Skeletal muscle cell (primary cell): ENCODE measurements around the gene BPTF.
"Not testable (repeated sequence)": the region's sequence is repeated elsewhere in the genome, so short reads cannot be mapped to it uniquely, and the experiment has no call there.

Experiments
- DNase-seq: peaks from one replicate; pipeline ENCODE4 v3.0.0-alpha.2; 2010; ENCODE audit warnings: low read depth
- H3K4me3 ChIP-seq: 2 replicates; pipeline ENCODE4 v1.5.1; 2011; ENCODE audit warnings: low read depth, mild to moderate bottlenecking, control low read depth, low read length, moderate library complexity

BPTF gene

DNA sequence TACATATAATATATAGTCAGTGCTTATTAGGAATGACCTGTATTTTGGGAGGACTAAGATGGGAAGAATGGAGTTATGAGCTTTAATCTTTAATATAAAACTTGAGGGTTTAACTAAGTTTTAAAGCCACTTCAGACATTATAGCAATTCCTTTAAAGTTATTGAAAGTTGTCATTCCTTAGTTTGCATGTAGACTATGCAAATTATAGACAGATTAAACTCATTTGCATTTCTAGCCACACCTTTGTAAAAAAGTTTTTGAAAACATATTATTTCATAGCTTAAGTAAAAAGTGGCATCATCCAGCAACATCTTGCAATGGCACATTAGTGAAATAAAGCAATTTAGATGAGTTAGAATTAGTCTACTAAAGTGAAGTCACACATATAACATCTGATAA is 121.2 kb downstream of the BPTF start:
- DNase-seq = no peak
- H3K4me3 ChIP-seq = no peak overlapping the region

DNA sequence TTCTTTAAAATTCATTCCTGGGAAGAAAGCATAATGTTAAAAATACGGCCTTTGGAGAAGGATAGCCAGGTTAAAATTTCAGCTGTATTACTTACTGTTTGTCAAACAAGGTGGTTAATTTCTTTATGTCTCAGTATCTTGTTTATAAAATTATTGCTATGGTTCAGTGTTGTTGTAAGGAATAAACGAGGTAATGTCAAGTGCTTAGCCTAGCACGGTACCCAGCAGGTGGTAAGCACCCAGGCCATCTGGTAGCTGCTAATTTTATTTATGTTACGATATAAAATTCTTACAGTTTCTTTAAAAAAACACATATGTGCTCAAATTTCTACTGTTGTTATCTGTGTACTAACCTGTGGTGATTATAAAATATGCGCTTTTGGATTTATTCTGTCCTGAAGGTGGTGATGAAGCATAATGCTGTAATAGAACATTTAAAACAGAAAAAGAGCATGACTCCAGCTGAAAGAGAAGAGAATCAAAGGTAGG is 122.1 kb downstream of the BPTF start:
- no peak for DNase-seq
- H3K4me3 ChIP-seq = no peak overlapping the region

DNA sequence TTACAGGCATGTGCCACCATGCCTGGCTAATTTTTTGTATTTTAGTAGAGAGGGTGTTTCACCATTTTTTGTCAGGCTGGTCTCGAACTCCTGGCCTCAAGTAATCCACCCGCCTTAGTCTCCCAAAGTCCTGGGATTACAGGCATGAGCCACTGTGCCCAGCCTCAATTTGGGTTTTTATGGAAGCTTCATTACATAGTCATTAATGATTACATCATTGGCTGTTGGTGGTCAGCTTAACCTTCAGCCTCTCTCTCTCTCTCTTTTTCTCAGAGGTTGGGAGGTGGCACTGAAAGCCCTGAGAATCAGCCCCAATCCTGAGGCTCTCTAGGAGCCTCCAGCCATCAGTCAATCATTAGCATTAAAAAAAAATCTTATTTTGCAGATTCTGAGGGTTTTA is 125.6 kb downstream of the BPTF start:
- no peak for DNase-seq

DNA sequence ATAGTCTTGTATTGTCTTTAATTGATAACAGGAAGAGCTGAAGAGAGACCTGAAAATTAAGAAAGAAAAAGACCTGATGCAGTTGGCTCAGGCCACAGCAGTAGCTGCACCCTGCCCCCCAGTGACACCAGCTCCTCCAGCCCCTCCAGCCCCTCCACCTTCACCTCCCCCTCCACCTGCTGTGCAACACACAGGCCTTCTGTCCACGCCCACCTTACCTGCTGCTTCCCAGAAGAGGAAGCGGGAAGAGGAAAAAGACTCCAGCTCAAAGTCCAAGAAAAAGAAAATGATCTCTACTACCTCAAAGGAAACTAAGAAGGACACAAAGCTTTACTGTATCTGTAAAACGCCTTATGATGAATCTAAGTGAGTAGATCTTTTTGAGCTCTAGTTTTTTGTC is 134.2 kb downstream of the BPTF start:
- DNase-seq = no peak
- H3K4me3 ChIP-seq = no peak overlapping the region

More for the DNA sequence above, 125.6 kb downstream of the BPTF start:
- no peak overlapping the region for H3K4me3 ChIP-seq

DNA sequence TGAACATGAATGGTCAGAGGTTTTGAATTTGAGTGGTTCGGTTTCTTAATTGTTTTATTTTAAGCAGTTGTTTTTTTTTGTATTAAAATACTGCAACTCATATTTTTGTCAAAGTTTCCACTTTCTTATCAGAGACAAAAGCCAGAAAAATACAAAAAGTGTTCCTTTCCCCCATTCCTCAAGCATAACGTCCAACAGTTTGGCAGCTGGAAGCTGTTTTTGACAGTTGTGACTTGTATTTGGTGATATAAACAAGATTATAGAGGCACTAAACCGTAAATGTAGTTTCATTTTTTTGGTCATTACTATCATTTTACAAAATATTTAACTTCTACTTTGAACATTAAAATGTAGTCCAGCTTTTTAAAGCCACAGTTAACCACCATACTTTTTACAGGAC is 135.0 kb downstream of the BPTF start:
- not testable (repeated sequence) for DNase-seq, H3K4me3 ChIP-seq

DNA sequence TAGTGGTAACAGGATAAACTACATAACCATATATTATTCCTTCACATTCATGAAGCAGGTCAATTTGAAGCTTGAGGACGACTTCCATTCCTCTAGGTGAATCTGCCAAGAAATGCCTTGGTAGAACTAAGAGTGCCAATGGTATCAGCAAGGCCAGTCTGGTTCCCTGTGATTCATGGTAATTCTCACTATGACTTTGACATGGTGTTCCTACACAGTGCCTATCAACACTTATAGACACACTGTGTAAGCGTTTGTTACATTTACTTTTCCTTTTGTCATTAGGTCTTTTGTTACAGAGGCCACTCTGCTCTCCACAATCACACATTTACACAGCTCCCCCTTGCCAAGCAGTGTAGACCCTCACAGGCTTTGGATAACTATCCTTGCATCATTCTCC is 136.9 kb downstream of the BPTF start:
- DNase-seq, H3K4me3 ChIP-seq: not testable (repeated sequence)

DNA sequence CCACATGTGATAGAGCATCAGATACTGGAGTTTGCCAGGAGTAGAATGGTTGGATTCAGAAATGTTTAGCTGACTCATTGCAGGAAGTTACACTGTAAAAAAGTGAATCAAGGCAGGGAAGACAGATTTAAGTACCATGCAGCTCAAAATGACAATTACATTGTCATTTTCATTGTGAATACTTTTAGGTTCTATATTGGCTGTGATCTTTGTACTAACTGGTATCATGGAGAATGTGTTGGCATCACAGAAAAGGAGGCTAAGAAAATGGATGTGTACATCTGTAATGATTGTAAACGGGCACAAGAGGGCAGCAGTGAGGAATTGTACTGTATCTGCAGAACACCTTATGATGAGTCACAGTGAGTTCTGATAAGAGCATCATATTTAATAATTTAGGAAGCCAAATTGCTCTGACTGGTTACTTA is 137.9 kb downstream of the BPTF start:
- H3K4me3 ChIP-seq = not testable (repeated sequence)
- DNase-seq = peak; percentile 8

DNA sequence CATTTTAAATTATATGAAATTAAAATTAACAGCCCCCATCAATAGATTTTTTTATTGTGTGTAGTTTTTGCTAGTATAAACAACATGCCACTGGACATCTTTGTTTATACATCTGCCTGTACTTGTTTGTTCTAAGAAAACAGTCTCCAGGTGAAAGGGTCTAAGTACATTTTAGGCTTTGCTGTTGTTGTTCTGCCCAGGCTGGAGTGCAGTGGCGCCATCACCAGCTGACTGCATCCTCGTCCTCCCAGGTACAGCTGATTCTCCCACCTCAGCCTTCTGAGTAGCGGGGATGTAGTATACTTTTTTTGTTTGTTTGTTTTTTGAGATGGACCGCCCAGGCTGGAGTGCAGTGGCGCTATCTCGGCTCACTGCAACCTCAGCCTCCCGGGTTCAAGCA is 145.5 kb downstream of the BPTF start:
- no peak overlapping the region for H3K4me3 ChIP-seq
- no peak for DNase-seq

DNA sequence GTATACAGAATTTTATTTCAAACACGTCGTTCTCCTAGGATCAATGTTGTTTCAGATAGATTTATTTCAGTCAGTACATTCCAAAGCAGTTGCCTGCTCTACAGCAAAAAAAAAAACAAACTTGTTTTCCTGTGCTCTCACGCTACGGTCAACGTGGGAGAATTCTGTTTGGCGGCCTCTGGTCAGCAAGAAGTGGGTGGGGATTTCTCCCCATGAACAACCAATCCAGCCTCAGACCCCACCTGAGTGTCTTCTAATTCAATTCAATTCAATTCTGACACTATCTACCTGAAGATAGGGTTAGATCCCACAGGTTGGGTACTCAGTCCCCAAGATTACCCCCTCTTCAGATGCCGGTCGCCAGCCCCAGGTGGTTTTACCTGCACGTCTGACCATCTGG is 148.9 kb downstream of the BPTF start:
- DNase-seq = no peak
- H3K4me3 ChIP-seq = no peak overlapping the region

DNA sequence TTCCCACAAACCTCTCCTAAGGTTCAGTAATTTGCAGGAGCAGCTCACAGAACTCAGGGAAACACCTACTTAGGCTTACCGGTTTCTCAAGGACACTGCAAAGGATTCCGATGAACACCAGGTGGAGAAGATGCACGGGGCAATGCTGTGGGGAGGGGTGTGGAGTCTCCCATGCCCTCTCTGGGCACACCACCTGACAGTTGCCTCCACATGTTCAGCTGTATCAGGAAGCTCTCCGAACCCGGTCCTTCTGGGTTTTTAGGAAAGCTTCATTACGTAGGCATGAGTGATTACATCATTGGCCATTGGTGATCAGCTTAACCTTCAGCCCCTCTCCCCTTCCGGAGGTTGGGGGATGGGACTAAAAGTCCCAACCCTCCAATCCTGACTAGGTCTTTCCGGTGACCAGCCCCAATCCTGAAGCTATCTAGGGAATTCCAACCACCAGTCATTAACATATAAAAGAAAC is 149.3 kb downstream of the BPTF start:
- DNase-seq = no peak
- no peak overlapping the region for H3K4me3 ChIP-seq

DNA sequence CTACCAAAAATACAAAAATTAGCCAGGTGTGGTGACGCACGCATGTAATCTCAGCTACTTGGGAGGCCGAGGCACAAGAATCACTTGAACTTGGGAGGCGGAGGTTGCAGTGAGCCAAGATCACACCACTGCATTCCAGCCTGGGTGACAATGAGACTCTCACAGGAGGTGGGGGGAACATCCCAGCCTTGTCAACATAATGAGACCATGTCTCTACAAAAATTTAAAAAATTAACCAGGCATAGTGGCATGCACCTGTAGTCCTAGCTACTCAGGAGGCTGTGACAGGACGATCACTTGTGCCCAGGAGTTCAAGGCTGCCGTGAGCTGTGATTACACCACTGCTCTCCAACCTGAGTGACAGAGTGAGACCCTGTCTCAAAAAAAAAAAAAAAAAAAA is 151.0 kb downstream of the BPTF start:
- DNase-seq, H3K4me3 ChIP-seq: not testable (repeated sequence)

DNA sequence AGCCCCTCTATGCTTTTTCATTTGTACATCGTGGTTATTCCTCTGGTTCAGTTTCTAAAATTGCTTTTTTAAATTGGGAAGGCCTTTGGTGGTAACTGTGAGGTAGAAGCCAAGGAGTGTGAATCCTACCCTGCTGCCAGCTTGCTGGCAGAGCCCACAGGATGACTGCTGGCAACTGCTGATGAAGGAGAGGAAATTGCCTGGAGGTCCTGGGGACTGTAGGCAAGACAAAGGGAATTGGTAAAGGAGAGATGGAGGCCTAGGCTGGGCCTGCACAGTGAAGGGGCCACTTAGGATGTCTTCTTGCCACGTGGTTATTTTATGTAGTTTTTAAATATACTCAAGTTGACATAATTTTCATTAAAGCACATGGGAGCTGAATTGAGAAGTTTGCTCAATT is 155.2 kb downstream of the BPTF start:
- H3K4me3 ChIP-seq = no peak overlapping the region
- no peak for DNase-seq

DNA sequence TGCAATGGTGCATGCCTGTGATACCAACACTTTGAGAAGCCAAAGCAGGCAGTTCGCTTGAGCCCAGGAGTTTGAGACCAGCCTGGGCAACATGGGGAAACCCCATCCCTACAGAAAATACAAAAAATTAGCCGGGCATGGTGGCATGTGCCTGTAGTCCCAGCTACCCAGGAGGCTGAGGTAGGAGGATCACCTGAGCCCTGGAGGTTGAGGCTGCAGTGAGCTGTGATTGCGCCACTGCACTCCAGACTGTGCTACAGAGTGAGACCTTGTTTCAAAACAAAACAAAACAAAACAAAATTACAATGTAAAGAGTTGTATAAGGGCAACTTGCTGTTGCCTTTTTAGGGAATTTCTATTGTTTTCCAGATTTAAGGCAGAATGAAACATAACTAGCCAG is 155.6 kb downstream of the BPTF start:
- DNase-seq, H3K4me3 ChIP-seq: not testable (repeated sequence)

DNA sequence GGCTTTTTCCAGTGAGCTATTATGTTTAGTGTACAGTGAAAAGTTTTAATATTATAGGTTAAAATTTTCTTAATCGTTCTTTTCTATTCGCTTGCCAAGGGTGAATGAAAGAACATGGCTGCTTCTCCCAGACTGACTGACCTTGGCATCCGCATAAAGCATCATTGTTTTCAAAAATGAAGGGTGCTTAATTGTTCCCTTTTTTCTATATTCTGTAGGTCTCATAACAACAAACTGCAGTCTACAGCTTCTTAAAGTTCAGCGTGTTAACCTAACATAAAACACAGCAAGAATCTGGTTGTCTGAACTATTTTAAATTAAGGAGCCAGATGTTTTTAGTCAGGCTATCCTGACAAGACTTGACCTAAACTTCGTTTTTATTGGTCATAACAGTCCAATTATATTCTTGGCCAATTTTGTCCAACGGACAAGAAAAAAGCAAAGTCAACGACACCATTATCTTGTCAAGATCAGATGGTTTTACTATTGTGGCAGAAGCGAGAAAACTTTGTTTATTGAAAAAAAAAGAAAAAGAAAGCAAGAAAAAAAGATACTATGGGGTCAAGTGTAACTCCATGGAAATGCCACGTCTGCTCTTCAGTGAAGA is 156.8 kb downstream of the BPTF start:
- H3K4me3 ChIP-seq = no peak overlapping the region
- no peak for DNase-seq

DNA sequence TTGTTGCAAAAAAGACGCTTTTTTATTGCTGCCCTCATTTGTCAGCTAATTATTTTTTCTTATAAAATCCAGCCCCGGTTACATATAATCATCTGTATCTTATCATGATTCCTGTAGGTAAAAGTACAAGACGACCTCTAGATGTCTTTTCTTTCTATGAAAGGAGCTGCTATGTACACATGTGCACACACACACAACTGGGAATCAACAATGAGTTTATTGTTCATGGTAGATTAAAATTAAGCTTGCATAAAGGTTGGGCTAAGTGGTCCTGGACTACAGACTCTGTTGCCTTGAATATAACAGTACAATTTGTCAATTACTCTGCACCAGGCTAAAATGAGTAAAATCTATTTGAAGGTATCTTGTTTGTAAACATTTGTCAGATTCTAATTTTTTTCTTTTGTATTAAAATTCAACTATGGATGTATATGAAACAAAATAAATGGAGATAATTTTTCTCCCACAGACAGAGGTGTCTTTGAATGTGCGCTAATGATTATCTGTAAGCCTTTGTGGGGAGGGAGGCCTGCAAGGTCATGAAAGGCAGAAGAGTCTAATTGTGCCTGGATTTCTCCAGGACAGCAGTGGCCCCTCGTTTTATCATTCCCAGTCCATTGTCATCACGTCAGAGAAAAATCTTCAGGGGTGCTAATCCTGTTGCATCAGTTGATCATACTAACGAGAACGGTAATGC is 157.5 kb downstream of the BPTF start:
- DNase-seq = no peak
- no peak overlapping the region for H3K4me3 ChIP-seq

DNA sequence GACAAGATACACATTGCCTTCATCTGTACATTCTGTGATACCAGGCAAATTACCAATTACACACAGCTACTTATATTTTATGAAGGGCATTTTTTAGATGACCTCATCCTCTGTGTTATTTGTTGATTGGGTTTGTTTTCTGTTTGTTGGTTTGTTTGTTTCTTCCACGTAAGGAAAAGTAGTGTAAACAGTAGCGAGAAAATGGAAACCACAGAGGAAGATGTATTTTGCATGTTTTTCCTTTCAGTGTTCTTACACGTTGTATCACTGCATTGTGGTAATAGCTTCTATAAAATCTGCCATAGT is 158.0 kb downstream of the BPTF start:
- no peak for DNase-seq
- no peak overlapping the region for H3K4me3 ChIP-seq

DNA sequence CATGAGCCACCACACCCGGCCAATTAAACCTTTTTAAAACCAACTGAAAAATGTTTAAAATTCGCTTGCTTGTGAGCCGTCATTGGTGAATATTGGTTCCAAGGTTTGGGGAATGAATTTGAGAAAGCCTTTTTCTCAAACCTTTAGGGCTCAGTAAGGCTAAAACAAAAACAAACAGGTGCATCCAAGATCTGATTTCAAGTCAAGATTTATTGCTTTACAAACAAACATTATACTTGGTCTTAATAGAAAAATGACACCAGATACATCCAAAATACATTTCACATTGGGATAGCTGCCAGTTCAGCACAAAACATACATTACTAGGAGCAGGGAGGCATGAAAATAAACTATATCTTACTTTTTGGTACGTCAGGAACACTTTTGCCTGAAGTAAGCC is 165.6 kb downstream of the BPTF start:
- DNase-seq = no peak
- H3K4me3 ChIP-seq = no peak overlapping the region

DNA sequence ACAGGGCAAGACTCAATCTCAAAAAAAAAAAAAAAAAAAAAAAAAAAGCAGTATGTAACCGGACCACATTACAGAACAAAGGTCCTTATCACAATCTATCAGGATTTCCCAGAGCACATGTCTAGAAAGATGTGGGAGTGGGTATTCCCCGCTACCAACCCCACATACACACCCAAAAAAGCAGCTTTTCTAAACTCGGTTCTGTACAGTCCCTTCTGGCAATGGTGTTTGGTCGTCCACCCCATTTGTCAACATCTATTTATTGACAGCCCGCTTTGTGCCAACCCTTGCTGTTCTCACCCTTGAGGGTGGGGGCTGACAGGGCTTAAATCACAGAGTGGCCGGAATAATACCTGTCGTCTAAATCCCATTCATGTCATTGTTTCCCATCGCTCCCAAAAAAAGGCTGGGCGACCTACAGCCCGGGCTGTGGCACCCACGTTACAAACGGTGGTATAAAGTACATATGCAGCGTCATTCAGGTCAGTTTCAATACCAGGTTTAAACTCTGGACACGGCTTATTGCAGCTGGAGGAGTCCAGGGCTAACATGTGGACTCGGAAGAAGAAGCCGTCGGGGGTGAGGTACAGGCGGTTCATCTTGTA is 167.3 kb downstream of the BPTF start:
- H3K4me3 ChIP-seq = peak overlapping the region; percentile 68
- no peak for DNase-seq

DNA sequence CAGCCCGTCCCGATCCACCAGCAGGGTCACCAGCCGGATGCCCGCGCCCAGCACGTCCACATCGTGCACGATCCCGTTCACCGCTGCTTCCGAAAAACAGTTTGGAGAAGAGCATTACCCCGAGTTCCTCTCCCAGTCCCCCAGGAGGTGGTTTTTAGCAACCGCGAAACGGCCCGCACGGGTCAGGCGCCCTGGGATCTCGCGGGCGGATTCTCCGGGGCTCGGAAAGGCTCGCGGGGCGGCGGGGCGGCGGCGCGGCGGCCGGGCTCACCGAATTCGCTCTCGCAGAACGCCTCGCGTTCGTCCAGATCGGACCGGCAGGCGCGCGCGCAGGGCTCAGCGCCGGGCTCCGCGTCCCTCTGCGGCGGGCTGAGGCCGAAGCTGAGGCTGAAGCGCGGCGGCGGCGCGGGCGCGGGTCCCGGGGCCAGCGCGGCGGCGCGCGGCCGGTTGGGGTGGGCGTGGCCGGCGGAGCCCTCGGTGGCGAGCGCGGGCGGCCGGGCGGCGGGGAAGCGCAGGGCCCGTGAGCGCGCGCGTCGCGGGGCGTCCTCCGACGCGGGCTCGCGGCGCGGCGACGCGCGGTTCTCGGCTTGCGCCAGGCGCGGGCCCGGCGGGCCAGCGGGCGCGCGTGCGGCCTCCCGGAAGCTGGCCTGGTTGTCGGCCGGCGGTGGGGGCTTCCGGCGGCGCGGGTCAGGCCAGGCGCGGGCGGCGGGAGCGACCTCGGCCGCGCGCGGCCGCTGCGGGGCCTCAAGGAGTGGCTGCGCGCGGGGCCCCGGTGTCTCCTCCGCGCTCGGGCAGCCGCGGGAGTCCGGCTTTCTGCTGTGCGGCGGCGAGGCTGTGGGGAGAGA is 168.1 kb downstream of the BPTF start:
- H3K4me3 ChIP-seq = peak overlapping the region; percentile 68
- peak; percentile 49 for DNase-seq

DNA sequence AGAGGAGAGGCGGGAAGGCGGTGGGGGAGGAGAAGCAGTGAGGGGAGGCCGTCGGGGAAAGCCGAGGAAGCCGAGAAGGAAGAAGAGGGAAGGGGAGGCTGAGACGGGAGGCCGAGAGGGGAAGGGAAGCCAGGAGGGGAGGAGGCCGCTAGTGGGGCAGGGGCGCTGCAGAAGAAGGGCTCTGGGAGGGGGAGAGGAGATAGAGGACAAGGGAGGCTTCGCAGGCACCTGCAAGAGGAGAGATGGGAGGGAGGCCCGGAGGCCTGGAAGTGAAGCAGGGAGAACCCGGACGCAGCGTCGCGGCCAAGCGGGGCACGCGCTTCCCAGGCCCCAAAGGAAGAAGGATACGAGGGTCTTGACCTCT is 168.7 kb downstream of the BPTF start:
- H3K4me3 ChIP-seq = peak overlapping the region; percentile 61
- DNase-seq = no peak
